ENCODE results near the gene RNF187.

The RNF187 gene

DNA sequence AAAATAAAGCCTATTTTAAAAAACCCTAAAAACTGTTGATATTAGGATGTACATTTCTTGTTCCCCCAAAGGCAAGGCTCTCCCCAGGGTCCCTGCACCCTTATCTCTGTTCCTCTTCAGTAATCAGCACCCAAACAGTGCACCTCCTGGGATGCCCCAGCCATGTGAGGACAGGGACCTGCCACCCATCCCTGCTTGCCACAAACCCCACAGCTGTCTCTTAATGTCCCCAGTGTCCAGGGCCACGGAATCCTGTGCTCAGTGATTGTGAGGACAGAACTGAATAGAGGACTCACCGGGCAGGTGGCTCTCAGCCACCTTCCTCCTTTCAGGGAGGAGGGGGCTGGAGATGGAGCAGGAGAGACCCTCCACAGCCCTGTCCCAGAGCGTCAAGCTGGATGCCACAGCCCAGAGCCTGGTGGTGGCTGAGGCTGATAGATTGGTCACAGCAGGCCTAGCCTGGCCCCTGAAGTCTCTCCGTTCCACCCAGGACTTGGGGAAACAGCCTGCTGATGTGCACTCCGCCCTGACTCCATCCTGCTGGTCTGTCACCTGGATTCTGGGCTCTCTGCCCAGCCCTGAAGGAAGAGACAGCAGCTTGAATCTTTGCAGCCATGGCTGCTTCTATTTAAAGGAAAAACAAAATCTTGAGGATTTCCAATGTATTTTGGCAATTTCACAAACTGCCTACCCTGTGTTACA, 23.1 kb downstream of the RNF187 start:
- no peak overlapping the region for H3K4me3 ChIP-seq (ENCODE audit: low read length)
- no peak for DNase-seq (ENCODE audit: low read depth)
- TF ChIP-seq, protein P1, sequence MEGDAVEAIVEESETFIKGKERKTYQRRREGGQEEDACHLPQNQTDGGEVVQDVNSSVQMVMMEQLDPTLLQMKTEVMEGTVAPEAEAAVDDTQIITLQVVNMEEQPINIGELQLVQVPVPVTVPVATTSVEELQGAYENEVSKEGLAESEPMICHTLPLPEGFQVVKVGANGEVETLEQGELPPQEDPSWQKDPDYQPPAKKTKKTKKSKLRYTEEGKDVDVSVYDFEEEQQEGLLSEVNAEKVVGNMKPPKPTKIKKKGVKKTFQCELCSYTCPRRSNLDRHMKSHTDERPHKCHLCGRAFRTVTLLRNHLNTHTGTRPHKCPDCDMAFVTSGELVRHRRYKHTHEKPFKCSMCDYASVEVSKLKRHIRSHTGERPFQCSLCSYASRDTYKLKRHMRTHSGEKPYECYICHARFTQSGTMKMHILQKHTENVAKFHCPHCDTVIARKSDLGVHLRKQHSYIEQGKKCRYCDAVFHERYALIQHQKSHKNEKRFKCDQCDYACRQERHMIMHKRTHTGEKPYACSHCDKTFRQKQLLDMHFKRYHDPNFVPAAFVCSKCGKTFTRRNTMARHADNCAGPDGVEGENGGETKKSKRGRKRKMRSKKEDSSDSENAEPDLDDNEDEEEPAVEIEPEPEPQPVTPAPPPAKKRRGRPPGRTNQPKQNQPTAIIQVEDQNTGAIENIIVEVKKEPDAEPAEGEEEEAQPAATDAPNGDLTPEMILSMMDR (conservative IDR thresholded peaks at IDR 0.05; ENCODE audit: low read depth, low read length) = no peak

DNA sequence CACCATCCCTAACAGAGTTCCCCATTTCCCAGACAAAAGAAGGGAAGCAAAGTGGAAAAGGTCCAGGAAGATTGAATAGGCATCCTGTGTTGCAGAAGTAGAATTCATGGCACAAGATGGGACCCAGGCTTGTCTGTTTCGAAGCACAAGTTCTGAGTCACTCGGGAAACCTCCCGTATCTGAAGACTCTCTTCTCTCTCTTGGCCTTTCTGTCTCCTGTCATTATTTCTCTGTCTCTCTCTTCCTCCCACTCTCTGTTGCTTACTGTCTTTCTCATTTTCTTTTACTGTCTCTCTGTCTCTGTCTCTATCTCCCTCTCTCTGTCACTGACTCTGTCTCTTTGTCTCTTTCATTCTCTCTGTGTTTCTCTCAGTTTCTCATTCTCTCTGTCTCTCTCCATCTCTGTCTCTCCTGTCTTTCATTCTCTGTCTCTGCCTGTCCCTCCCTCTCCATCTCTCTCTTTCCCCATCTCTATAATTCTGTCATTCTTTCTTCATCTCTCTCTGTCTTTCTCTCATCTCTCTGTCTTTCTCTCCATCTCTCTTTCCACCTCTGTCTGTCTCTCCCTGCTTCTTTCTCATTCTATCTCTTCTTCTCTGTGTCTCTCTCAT, 23.7 kb downstream of the RNF187 start:
- DNase-seq (ENCODE audit: low read depth) = no peak
- TF ChIP-seq, protein P1 (conservative IDR thresholded peaks at IDR 0.05; ENCODE audit: low read depth, low read length) = no peak

DNA sequence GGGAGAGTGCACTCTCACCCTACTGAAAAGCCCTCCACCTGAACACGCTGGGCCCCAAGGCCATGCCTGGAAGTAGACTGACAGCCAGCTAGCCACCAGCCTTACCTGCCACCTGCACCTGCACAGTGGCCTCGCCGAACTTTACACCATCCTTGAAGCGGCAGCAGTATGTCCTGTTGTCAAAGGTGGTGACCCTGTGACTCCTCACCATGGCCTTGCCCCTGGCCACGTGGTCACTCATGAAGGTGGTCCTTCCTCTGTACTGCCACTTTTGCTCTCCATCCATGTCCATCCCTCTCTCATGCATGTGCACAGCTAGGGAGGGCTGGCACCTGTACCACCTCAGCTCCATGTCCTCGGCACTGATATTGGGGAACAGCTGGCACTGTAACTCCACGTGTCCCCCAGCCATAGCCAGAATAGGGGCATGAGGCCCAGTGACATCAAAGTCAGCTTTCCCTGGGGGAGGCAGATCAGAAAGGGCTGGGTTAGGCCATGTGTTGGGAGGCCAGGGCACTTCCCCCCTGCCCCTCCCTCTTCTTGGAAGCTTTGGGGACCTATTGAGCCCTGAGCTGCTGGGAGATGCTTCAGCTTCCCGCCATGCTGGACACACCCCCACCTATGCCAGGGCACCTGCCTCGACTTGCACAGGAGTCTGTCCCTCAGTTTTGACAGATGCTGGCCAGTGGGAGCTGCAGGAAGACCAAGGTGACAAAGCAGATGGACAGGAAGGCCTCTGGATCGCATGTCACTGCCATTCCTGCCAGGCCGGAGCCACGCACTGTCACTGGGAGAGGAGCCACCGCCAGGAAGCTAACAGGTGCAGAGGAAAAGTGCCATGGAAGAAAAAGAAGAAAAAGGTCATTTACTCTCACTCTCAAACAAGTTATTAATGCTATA, 24.6 kb downstream of the RNF187 start:
- no peak overlapping the region for H3K4me3 ChIP-seq (ENCODE audit: low read length)
- DNase-seq (ENCODE audit: low read depth) = no peak
- TF ChIP-seq, protein P1 (conservative IDR thresholded peaks at IDR 0.05; ENCODE audit: low read depth, low read length) = no peak

More for the DNA sequence above, 23.7 kb downstream of the RNF187 start:
- H3K4me3 ChIP-seq (ENCODE audit: low read length) = no peak overlapping the region

DNA sequence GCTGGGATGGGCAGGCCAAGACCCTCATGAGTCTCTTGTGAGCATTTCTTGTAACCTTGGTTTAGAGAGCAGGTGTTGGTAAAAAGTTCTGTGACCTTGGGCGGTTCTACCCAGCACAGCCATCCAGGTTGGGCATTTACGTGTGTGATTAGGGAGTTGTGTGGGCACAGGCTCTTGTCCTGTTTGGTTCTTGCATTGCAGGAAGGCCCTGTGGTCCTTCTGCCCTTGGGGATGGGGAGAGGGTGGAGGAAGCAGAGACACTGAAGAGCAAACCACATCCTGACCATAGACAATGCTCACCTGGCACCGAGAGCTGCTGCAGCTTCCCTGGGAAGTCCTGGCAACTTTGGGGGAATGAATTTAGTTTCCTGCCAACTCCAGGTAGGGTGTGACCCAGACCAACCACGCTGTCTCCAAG, 25.6 kb downstream of the RNF187 start:
- no peak overlapping the region for H3K4me3 ChIP-seq (ENCODE audit: low read length)
- TF ChIP-seq, protein P1 (conservative IDR thresholded peaks at IDR 0.05; ENCODE audit: low read depth, low read length) = no peak
- no peak for DNase-seq (ENCODE audit: low read depth)

DNA sequence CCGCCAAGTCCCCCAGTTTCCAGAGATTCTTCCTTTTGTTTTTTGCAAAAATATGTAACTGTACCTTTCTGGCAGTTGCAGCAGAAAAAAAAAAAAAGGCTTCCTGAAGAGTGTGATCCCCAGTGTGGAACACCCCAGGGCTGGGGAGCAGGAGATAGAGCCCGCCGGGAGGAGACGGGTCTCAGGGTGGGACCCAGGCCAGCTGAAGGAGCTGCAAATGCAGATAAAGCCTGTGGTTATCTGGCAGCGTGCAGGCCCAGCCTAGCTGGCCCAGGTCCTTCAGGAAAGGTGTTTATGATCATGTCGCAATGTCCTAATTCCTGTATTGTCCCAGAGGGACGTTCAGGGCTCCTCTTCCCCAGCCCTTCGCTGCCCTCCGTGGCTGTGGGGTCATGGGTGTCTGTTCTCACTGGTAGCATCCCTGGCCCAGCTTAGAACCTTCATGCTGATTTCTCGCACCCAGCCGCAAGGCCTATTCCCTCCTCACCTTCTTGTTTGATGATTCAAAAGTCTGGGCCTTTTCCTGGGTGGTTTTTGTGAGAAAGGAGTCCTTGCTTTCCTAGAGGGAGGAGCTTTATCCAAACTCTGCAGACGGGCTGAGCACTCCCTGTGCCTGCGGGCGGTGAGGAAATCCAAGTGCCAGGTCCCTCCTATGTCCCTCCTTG, 26.2 kb downstream of the RNF187 start:
- no peak for DNase-seq (ENCODE audit: low read depth)
- H3K4me3 ChIP-seq (ENCODE audit: low read length) = no peak overlapping the region
- TF ChIP-seq, protein P1 (conservative IDR thresholded peaks at IDR 0.05; ENCODE audit: low read depth, low read length) = no peak

DNA sequence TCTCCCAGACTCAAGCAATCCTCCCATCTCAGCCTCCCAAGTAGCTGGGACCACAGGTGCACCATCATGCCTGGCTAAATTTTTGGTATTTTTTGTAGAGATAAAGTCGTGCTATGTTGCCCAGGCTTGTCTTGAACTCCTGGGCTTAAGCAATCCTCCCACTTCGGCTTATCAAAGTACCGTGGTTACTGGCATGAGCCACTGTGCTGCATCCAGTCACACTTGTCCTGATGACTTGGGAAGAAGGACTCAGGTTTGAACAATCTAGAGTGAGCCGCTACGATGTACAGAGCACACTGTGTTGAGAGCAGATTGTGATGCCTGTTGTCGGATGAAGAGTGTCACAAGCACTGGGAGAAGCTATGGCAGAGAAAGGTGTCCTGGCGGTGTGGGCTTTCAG, 27.2 kb downstream of the RNF187 start:
- H3K4me3 ChIP-seq (ENCODE audit: low read length) = no peak overlapping the region
- DNase-seq (ENCODE audit: low read depth) = no peak
- TF ChIP-seq, protein P1 (conservative IDR thresholded peaks at IDR 0.05; ENCODE audit: low read depth, low read length) = no peak
